ENCODE measurements around the gene RXFP4. TPM values are rescaled to one million over a fixed set of nuclear protein-coding genes. Genes with fewer than 3 reads are reported as not detected.

RXFP4 gene
- total and polyA plus RNA-seq, 9 of the 15 experiments (the other 6 are each of a cell fraction or from before 2014, with no cell fraction given) = 0.64 TPM; not detected in 8

GRCh38 chr1:155976062-155976912, 34.8 kb downstream of the RXFP4 start (continued):
- TF ChIP-seq PHB2 (IDR thresholded peaks at IDR 0.05; ENCODE audit: low read depth) = no peak
- TF ChIP-seq FOXO4 (CRISPR knock-in tag; IDR thresholded peaks at IDR 0.05) = no peak
- no peak for TF ChIP-seq KDM2B (CRISPR knock-in tag; IDR thresholded peaks at IDR 0.05)
- TF ChIP-seq ZNF589 (CRISPR knock-in tag; IDR thresholded peaks at IDR 0.05; ENCODE audit: low read depth) = no peak
- no peak for TF ChIP-seq ZNF609 (CRISPR knock-in tag; IDR thresholded peaks at IDR 0.05; ENCODE audit: borderline replicate concordance)
- no peak for TF ChIP-seq DIDO1 (tag; IDR thresholded peaks at IDR 0.05; ENCODE audit: low read depth)
- TF ChIP-seq PHB (CRISPR knock-in tag; IDR thresholded peaks at IDR 0.05) = no peak
- TF ChIP-seq HNRNPK (IDR thresholded peaks at IDR 0.05; ENCODE audit: low read depth, low read length, poor library complexity, severe bottlenecking) = no peak
- TF ChIP-seq HIVEP1 (CRISPR knock-in tag; IDR thresholded peaks at IDR 0.05) = no peak
- no peak for TF ChIP-seq ARHGAP35 (IDR thresholded peaks at IDR 0.05; ENCODE audit: partially characterized antibody)
- no peak for TF ChIP-seq ZFP36 (IDR thresholded peaks at IDR 0.05; ENCODE audit: low read depth, low read length, partially characterized antibody)
- no peak for TF ChIP-seq FOXA3 (CRISPR knock-in tag; conservative IDR thresholded peaks at IDR 0.05 in 1 of 2, IDR thresholded peaks at IDR 0.05 in 1 of 2)
- TF ChIP-seq ARID3A (IDR thresholded peaks at IDR 0.05; ENCODE audit: borderline replicate concordance, low read depth, low read length) = no peak
- TF ChIP-seq KDM4B (IDR thresholded peaks at IDR 0.05; ENCODE audit: borderline replicate concordance in 2 of 2, low read depth in 1 of 2) = no peak
- TF ChIP-seq RFX7 (CRISPR knock-in tag; IDR thresholded peaks at IDR 0.05) = no peak
- peak in 1 of 2 experiments; percentile 19; a peak in 1 of 4 replicates for TF ChIP-seq ETV6 (IDR thresholded peaks at IDR 0.05; ENCODE audit: borderline replicate concordance in 1 of 2, low read depth in 2 of 2, low read length in 1 of 2)
- TF ChIP-seq ETV6 (CRISPR knock-in tag; IDR thresholded peaks at IDR 0.05; ENCODE audit: borderline replicate concordance) = no peak
- no peak for TF ChIP-seq GATAD2B (IDR thresholded peaks at IDR 0.05; ENCODE audit: borderline replicate concordance)
- no peak for TF ChIP-seq WHSC1 (IDR thresholded peaks at IDR 0.05; ENCODE audit: low read length)
- TF ChIP-seq KHSRP (IDR thresholded peaks at IDR 0.05) = no peak
- no peak for TF ChIP-seq PTBP1 (IDR thresholded peaks at IDR 0.05; ENCODE audit: low read depth, low read length)
